Measurements from ENCODE around the gene ZBTB17. TPM values are rescaled to one million over a fixed set of nuclear protein-coding genes. Genes with fewer than 3 reads are reported as not detected.

The ZBTB17 gene
- total and polyA plus RNA-seq, 9 of the 15 experiments (the other 6 are each of a cell fraction or from before 2014, with no cell fraction given) = 1.1 to 53.4 (median 29.6) TPM

- TF ChIP-seq TEAD4 (IDR thresholded peaks at IDR 0.05; ENCODE audit: low read length) = peak; percentile 95
- no peak for TF ChIP-seq TEAD4 (CRISPR knock-in tag; IDR thresholded peaks at IDR 0.05; ENCODE audit: borderline replicate concordance)
- no peak for TF ChIP-seq ZFP1 (CRISPR knock-in tag; IDR thresholded peaks at IDR 0.05)
- TF ChIP-seq ETV1 (tag; conservative IDR thresholded peaks at IDR 0.05; ENCODE audit: low read depth) = peak; percentile 97
- no peak for TF ChIP-seq ILF3 (IDR thresholded peaks at IDR 0.05; ENCODE audit: borderline replicate concordance)
- no peak for TF ChIP-seq GTF2F1 (IDR thresholded peaks at IDR 0.05; ENCODE audit: low read depth, low read length)
- no peak for TF ChIP-seq FOXK1 (CRISPR knock-in tag; IDR thresholded peaks at IDR 0.05; ENCODE audit: borderline replicate concordance)
- no peak; the same call in 1 of the 2 replicates for TF ChIP-seq NR1H2 (CRISPR knock-in tag; IDR thresholded peaks at IDR 0.05)
- TF ChIP-seq ELF1 (tag; IDR thresholded peaks at IDR 0.05) = peak; percentile 85
- TF ChIP-seq KDM2B (CRISPR knock-in tag; IDR thresholded peaks at IDR 0.05) = no peak
- no peak for TF ChIP-seq RFX1 (IDR thresholded peaks at IDR 0.05)
- no peak for TF ChIP-seq ZNF445 (CRISPR knock-in tag; IDR thresholded peaks at IDR 0.05; ENCODE audit: low read depth)
- peak; percentile 73; the same call in 1 of the 2 replicates for TF ChIP-seq ZKSCAN1 (IDR thresholded peaks at IDR 0.05; ENCODE audit: low read depth, low read length)
- no peak for TF ChIP-seq HNRNPL (IDR thresholded peaks at IDR 0.05; ENCODE audit: low read depth, low read length)
- no peak for TF ChIP-seq IRF1 (CRISPR knock-in tag; IDR thresholded peaks at IDR 0.05; ENCODE audit: borderline replicate concordance)
- no peak; the same call in 1 of the 2 replicates for TF ChIP-seq ZBTB43 (CRISPR knock-in tag; IDR thresholded peaks at IDR 0.05)
- peak; percentile 26; the same call in 1 of the 2 replicates for TF ChIP-seq PHB2 (IDR thresholded peaks at IDR 0.05; ENCODE audit: low read depth)
- no peak; the same call in 1 of the 2 replicates for TF ChIP-seq DDX20 (tag; IDR thresholded peaks at IDR 0.05; ENCODE audit: low read depth)
- TF ChIP-seq NELFE (IDR thresholded peaks at IDR 0.05; ENCODE audit: insufficient read depth, insufficient read length) = no peak
- TF ChIP-seq SMARCB1 (IDR thresholded peaks at IDR 0.05; ENCODE audit: insufficient read length, low read depth) = peak; percentile 56
- TF ChIP-seq GATAD2A (IDR thresholded peaks at IDR 0.05) = peak; percentile 98
- peak; percentile 85 for TF ChIP-seq POLR2G (IDR thresholded peaks at IDR 0.05; ENCODE audit: low read depth, low read length)
- TF ChIP-seq ZNF76 (CRISPR knock-in tag; IDR thresholded peaks at IDR 0.05; ENCODE audit: borderline replicate concordance) = no peak
- TF ChIP-seq NFIX (CRISPR knock-in tag; IDR thresholded peaks at IDR 0.05; ENCODE audit: low read depth) = no peak
- TF ChIP-seq DNMT1 (IDR thresholded peaks at IDR 0.05) = no peak
- TF ChIP-seq MTF1 (CRISPR knock-in tag; IDR thresholded peaks at IDR 0.05; ENCODE audit: borderline replicate concordance) = no peak
- no peak for TF ChIP-seq ZNF274 (IDR thresholded peaks at IDR 0.05; ENCODE audit: borderline replicate concordance, low read depth, low read length)
- TF ChIP-seq IRF2 (CRISPR knock-in tag; IDR thresholded peaks at IDR 0.05) = no peak
- TF ChIP-seq SIRT6 (IDR thresholded peaks at IDR 0.05; ENCODE audit: low read depth, low read length) = no peak
These were observed 23.3 kb downstream of the ZBTB17 start (continued) for GRCh38 chr1:15952317-15953258.

Data from K562 (cell line).